Heart left ventricle (tissue), 13 donors: ENCODE measurements around the gene OPN1LW.

Experiments
- POLR2A ChIP-seq, 2 donors: fragments of 450-650 bp; IDR thresholded peaks; one replicate each; pipeline ENCODE4 v1.6.1; 2017; ENCODE audit warnings: antibody characterized with exemption in 2 of 2, mild to moderate bottlenecking in 2 of 2, moderate library complexity in 2 of 2
- TF ChIP-seq, protein P1 (sequence below), 12 donors: fragments of 200-600 bp; sonication (generic) in 4 of 12; IDR thresholded peaks; one replicate each; pipeline versions ENCODE4 v1.5.0 to v1.8.0; 2018 to 2022; ENCODE audit warnings: antibody characterized with exemption in 12 of 12, mild to moderate bottlenecking in 5 of 12
- donor health status: ischemic (EF 13 %, LVEDD 7.1; RV severe dilation, severe dysfunction).
- donor health status: DM: no; HTN: yes; CAD: no.
- donor health status: DM: no; HTN: no; CAD: no.
- donor health status: ischemic (EF 25% LVEDD 6.9; RV normal size, moderate dysfunction).
- donor health status: ischemic (EF 25% LVEDD 5.7; RV mildly dilated, moderate dysfunction).
- donor health status: ischemic (EF 35%, LVEDD 5.7; RV mildly dilated, moderate dysfunction).
- donor health status: nonischemic (EF 11% LVEDD 7.7; RV severe dilation, severe dysfunction).
- donor health status: DM: yes; HTN: yes; CAD: no.
- donor health status: PGD.
- donor health status: ischemic (EF 29% LVEDD 5.4; RV normal size, mild dysfunction).
- donor health status: nonischemic (EF 23%, LVEDD 6.1; RV moderate dilation, normal function).

DNA sequence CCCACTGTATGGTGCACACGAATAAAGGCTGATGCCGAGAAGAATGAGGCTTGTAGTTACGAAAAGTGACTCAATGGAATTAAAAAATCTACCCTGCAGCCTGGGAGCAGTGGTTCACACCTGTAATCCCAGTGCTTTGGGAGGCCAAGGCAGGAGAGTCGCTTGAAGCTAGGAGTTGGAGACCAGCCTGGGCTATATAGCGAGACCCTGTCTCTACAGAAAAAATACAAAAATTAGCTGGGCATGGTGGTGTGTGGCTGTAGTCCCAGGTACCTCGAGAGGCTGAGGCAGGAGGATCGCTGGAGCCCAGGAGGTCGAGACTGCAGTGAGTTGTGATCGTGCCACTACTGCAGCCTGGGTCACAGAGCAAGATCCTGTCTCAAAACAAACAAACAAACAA, 11.7 kb upstream of the OPN1LW start:
- TF ChIP-seq, protein P1, sequence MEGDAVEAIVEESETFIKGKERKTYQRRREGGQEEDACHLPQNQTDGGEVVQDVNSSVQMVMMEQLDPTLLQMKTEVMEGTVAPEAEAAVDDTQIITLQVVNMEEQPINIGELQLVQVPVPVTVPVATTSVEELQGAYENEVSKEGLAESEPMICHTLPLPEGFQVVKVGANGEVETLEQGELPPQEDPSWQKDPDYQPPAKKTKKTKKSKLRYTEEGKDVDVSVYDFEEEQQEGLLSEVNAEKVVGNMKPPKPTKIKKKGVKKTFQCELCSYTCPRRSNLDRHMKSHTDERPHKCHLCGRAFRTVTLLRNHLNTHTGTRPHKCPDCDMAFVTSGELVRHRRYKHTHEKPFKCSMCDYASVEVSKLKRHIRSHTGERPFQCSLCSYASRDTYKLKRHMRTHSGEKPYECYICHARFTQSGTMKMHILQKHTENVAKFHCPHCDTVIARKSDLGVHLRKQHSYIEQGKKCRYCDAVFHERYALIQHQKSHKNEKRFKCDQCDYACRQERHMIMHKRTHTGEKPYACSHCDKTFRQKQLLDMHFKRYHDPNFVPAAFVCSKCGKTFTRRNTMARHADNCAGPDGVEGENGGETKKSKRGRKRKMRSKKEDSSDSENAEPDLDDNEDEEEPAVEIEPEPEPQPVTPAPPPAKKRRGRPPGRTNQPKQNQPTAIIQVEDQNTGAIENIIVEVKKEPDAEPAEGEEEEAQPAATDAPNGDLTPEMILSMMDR (IDR thresholded peaks at IDR 0.05): no peak
- TF ChIP-seq POLR2A (IDR thresholded peaks at IDR 0.05): no peak
